ENCODE results near the gene ST13.
"Not testable (repeated sequence)": the region's sequence is repeated elsewhere in the genome, so short reads cannot be mapped to it uniquely, and the experiment has no call there.

ST13 gene
- long read RNA-seq, donor 1, transcript ST13-201 (12 exons, 3,595 nt): major isoform, 154 of 303 reads
- long read RNA-seq, donor 1, partial matches to known transcripts: 137 of 303 reads
- long read RNA-seq, donor 1, other reads (novel, unspliced or antisense): 12 of 303 reads
- long read RNA-seq, donor 2, transcript ST13-201 (12 exons, 3,595 nt): major isoform, 75 of 170 reads
- long read RNA-seq, donor 2, partial matches to known transcripts: 90 of 170 reads
- long read RNA-seq, donor 2, other reads (novel, unspliced or antisense): 5 of 170 reads
- long read RNA-seq, donor 3, transcript ST13-201 (12 exons, 3,595 nt): major isoform, 47 of 89 reads
- long read RNA-seq, donor 3, partial matches to known transcripts: 42 of 89 reads
- long read RNA-seq, donor 3, other reads (novel, unspliced or antisense): 0 of 89 reads
- long read RNA-seq, donor 4, transcript ST13-201 (12 exons, 3,595 nt): major isoform, 110 of 201 reads
- long read RNA-seq, donor 4, partial matches to known transcripts: 83 of 201 reads
- long read RNA-seq, donor 4, other reads (novel, unspliced or antisense): 8 of 201 reads
- long read RNA-seq, donor 5, transcript ST13-201 (12 exons, 3,595 nt): major isoform, 135 of 200 reads
- long read RNA-seq, donor 5, partial matches to known transcripts: 50 of 200 reads
- long read RNA-seq, donor 5, other reads (novel, unspliced or antisense): 15 of 200 reads
- long read RNA-seq, donor 6, transcript ST13-201 (12 exons, 3,595 nt): major isoform, 94 of 236 reads
- long read RNA-seq, donor 6, partial matches to known transcripts: 142 of 236 reads
- long read RNA-seq, donor 6, other reads (novel, unspliced or antisense): 0 of 236 reads
- long read RNA-seq, donor 7, transcript ST13-201 (12 exons, 3,595 nt): major isoform, 123 of 372 reads
- long read RNA-seq, donor 7, partial matches to known transcripts: 238 of 372 reads
- long read RNA-seq, donor 7, other reads (novel, unspliced or antisense): 11 of 372 reads
- long read RNA-seq, donor 8, transcript ST13-201 (12 exons, 3,595 nt): major isoform, 121 of 228 reads
- long read RNA-seq, donor 8, partial matches to known transcripts: 102 of 228 reads
- long read RNA-seq, donor 8, other reads (novel, unspliced or antisense): 5 of 228 reads

DNA sequence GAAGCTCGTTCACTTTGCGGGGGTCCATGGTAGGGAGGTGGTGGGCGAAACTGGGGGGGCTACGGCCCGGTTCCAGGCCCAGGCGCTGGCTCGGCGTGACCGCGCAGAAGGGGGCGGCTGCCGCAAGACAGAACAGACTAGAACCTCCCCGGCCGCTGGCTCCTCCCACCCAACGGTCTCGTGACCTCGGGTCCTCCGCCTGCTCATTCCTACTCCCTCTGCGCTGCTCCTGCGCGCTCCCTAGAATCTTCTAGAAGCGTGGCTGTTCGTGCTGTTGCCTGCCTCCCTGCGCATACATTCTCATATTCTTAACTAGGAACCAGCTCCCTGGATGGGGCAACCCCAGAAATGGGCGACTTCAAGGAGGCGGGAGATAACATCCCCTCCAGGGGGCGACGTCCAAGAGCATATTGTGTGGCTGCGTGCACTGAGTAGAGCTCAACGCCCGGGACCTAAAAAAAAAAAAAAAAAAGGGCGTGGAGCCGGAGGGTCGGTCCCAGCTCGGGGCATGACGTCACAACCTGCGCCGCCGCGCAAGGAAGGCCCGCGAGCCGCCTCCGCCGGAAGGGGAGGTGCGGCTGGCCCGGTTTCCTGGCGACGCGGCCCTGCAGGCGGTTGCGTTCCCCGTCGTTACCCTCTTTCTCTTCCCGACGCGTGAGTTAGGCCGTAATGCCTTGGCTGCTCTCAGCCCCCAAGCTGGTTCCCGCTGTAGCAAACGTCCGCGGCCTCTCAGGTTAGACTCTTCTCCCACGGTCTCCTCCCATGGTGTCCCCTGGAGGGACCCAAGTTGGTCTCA, at the start of gene ST13, which contains the start of gene XPNPEP3:
TSS of gene ST13 (minus strand) at position 127 of the 796 bp plus-strand sequence. CDS start at position 28, 99 bp downstream.
TSS of gene XPNPEP3 (plus strand) at position 636 of the 796 bp plus-strand sequence. CDS start at position 670, 34 bp downstream.
- peak; percentile 98 for DNase-seq

DNA sequence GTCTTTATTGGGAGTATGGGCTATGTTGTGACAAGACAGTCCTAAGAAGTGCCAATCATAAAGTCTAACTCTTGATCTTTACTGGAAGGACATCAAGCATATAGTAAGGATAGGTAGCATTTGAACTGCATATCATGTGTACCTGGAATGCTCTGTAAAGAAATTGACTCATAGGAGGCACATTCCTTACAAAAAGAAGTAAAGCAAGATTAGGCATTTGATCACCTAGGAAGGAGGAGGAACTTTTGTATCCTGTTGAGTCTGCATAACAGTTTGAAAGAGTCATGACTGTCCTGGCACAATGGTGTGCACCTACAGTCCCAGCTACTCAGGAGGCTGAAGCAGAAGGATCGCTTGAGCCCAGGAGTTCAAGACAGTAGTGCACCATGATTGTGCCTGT, 47.7 kb upstream of the ST13 start:
- DNase-seq: no peak

DNA sequence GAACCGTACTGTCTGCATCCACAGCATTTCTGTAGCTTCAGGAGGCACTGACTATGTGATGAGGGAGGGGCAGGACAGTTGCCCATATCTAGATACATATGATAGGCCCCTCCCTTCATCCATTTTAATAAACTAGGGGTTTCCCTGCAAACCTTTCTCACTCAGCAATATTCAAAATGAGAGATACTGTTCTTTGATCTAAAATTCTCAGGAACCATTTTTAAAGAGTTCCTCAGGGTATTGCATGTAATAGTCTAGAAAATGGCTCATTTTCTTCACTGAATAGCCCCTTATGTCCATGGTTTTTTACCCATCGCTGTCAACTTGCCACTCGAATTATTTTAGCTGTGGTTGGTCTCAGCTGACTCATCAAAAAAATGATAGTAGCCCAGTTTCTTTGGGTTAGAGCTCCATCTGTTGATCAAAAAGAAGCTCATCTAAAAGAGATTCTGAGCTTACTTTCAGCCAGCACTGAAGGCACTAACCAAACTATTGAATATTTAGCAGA, 42.5 kb upstream of the ST13 start:
- DNase-seq: peak; percentile 9

DNA sequence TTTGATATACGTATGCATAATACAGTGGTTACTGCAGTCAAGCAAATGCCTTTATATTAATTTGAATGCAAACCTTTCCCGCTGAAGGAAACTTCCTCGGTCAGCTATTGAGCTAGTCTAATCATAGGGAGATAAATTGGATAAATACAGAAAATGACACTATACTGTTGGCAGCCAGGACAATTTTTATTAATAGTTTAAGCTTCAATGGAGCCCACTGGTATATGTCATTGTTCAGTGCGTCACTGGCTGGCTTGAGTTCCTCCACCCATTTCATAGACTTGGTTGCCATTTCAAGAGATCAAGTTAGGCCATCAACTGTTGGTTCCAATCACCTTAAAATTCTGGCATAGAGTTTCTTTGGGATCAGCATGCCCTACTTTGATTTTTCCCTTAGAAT, 38.0 kb upstream of the ST13 start:
- no peak for DNase-seq

DNA sequence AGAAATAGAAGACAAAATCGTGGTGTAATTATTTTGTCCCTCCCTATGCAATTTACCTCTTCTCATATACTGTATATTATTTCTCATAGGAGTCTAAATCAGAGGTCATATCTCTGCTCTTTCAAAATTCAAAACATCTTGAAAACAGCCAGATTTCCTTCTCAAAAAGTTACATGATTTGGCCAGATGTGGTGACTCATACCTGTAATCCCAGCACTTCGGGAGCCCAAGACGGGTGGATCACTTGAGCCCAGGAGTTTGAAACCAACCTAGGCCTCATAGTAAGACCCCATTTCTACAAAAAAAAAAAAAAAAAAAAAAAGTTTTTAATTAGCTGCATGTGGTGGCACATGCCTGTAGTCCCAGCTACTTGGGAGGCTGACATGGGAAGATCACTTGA, 34.4 kb upstream of the ST13 start:
- no peak for DNase-seq

DNA sequence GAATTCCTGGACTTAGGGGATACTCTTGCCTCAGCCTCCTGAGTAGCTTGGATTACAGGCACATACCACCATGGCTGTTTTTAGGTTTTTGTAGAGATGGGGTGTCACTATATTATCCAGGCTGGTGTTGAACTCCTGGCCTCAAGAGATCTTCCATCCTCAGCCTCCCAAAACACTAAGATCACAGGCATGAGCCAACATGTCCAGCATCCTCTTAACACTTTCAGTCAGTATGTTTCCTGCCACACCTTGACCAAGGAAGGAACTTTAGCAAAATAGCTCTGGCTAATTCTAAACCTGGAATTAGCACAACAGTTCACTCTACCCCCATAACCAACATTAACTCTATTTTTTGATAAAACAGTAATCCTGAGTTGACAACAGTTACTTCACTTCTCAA, 32.7 kb upstream of the ST13 start:
- DNase-seq: no peak

DNA sequence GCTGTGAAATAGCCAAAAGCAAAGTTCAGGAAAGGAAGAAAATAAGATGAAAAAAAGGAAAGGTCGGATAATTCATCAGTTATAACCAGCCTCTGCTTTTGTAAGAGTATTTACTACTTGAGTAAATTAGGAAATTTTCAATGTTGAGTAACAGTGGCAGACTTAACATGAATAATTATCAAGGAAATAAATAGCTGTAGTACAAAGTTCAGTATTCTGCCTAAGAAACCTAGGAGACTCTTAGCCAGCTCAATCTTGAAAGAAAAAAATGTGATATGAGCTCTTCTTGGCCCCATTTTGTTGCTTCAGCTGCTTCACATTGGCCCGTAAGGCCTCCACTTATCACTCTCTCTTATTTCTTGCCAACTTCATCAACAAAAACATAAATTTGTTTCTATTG, 22.5 kb upstream of the ST13 start:
- DNase-seq: no peak

DNA sequence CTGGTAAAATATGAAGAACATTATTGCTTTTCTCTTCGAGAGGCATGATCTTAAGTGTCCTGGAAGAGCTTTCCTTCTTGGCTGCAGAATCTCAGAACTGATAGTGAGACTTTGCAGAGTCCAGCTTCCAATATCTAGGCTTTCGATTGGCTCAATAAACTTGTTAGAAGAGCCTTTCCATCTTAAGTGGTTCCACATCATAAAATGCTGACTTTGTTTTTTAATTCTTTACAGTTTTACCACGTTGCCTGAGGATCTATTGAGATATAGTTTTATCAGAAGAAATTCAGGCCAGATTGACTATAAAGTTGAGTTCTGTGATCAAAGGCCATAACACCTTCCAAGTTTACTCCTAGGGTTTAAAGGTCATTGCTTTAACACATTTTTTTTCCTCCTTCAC, 21.0 kb upstream of the ST13 start:
- no peak for DNase-seq

DNA sequence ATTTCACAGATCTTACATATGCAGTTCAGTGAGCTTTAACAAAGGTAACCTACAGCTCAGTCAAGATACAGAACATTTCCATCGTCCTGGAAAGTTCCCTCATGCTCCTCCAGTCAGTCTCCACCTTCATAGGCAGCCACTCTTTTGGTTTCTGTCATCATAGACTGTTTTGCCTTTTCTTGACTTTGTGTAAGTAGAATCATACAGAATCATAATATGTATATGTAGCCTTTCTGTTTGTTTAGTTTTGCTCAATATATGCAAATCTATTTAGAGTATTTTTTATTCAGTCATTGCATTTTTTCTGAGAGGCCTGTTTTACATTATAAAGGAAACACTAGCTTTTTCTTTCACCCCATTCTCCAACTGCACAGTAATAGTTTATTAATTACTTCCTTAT, 20.5 kb upstream of the ST13 start:
- DNase-seq: no peak

DNA sequence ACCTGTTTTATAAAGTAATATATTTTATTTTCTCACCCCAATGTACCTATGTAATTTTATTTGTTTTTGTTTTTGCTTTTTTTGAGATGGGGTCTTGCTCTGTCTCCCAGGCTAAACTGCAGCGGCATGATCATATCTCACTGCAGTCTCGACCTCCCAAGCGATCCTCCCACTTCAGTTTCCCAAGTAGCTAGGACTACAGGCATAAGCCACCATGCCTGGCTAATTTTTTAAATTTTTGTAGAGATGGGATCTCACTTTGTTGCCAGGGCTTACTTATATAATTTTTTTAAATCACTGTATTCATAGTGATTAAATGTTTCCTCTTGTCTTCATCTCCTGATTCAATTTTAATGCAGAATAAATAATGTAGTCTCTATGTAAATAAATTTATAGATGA, 18.7 kb upstream of the ST13 start:
- no peak for DNase-seq

DNA sequence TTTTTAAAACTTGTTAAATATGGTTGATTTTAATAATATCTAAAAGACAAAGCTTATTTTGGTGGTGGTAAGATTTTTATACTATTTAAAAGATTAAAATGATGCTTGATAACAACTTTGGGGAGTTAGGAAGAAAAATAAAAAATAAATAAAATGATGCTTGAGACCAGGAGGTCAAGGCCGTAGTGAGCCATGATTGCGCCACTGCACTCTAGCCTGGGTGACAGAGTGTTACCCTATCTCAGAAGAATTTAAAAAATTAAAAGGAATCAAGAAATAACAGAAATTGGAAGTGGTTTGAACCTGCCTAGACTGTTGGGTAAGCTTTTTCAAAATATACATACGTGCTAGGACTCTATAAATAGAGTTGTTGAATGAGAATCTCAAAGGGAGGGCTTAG, 17.6 kb upstream of the ST13 start:
- DNase-seq: no peak

DNA sequence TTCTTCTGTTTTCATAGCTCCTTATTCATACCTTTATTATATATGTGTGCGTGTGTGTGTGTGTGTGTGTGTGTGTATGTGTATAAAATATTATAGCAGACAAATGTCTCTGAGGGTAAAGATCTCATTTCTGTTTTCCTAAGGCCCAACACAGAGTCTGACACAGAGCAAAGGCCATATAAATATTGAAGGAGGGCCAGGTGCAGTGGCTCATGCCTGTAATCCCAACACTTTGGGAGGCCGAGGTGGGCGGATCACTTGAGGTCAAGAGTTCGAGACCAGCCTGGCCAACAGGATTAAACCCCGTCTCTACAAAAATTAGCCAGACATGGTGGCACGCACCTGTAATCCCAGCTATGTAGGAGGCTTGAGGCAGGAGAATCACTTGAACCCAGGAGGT, 11.9 kb upstream of the ST13 start:
- not testable (repeated sequence) for DNase-seq

DNA sequence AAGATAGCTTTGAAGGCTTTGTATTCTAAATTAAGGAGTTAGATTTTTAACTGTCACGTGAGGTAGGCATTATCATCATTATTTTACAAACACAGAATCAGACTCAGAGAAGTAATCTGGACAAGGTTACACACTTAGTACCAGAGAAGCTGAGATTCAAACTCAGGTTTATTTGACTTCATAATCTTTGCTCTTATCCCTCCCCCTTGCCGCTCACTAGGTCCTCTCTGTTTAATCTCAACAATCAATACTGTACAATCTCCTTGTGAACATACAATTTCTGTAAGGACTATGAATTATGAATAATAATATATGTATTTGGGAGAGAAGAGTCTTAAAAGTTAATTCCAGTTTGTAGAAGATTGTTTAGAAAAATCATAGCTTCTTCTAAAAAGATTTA, 10.7 kb upstream of the ST13 start:
- no peak for DNase-seq

DNA sequence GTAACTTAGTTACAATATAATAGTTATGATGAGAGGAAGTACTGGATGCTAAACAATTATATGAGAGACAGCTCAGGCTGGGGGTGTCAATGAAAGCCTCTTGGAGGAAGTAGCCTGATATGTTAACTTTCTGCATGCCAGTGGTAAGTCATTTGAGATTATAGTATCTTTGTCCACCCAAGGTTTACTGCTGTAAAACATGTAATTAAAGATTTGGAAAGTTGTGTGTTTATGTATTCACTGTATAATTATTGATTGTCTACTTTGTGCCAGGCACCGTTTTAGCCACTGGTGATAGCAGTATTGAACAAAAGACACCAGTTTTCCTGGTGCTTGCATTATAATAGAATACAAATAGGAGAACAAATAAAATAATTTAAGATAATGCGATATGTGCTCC, 6.1 kb upstream of the ST13 start:
- no peak for DNase-seq

DNA sequence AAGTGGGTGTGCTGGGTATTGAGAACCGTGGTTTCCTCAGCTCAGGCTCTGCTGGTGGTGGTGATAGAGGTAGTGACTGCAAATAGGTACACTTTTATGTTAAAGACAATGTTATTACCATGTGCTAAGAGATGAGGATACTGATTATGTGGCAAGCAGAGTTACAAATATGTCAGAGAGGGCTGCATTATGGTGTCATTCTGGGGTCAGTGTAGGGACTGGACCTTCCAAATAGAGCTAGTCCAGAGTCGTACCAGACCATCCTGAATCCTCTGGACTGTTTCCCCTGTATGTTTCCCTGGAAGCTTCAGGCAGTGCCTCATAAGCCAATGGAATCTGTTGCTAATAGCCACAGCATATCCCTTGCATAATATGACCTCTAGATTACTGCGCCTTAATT, 5.6 kb upstream of the ST13 start, which contains the start of gene DNAJB7:
TSS of gene DNAJB7 (minus strand) at position 101 of the 400 bp plus-strand sequence. CDS start 119 bp downstream, outside the sequence.
- DNase-seq: no peak

DNA sequence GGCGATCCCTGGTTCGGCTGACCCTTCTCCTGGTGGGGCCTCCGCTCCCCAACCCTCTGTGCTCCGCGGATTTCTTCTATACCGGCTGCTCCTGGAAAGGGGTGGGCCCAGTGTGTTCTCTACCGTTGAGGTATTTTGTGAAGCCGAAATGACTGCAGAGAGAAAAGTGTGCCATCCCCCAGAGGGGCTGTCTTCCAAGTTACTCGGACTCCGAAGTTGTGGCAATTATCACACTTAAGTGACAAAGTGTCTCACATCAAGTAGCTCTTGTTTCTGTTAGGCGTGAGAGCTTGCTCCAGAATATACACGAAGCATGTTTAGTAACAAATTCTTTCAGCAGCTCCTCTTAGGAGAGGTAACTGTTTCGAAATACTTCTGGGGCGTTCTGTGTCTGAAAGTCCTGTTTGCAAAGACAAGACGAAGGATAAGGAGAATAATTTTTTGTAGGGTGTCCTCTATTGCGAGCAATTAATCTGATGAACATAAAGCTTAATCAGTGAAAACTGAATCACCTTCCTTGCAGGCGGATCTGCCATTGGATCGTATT, 943 bp upstream of the ST13 start:
- no peak for DNase-seq

DNA sequence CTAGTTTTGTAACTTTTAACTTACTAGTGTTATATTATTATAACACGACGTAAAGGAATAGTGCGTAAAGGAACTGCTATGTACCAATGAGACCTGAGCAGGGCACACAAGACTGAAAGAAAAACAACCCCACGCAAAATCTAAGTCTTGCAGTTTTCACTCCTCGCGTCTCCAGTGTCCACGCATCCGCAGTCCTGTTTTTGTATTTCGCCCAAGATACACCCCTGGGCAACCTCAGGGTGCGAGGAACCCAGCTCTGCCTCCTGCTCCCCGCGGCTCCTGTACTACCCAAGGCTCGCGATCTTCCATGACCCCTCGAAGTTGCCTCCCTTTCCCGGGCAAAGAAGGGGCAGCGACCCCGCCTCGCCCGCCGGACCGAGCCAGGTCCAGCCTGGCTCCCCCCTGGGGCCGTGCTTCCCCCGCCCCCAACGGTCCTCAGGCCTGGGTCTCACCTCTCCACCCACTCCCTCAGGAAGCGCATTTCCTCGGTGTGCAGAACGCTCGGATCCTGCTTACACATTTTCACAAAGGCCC, 393 bp downstream of the ST13 start:
- peak; percentile 84 for DNase-seq

DNA sequence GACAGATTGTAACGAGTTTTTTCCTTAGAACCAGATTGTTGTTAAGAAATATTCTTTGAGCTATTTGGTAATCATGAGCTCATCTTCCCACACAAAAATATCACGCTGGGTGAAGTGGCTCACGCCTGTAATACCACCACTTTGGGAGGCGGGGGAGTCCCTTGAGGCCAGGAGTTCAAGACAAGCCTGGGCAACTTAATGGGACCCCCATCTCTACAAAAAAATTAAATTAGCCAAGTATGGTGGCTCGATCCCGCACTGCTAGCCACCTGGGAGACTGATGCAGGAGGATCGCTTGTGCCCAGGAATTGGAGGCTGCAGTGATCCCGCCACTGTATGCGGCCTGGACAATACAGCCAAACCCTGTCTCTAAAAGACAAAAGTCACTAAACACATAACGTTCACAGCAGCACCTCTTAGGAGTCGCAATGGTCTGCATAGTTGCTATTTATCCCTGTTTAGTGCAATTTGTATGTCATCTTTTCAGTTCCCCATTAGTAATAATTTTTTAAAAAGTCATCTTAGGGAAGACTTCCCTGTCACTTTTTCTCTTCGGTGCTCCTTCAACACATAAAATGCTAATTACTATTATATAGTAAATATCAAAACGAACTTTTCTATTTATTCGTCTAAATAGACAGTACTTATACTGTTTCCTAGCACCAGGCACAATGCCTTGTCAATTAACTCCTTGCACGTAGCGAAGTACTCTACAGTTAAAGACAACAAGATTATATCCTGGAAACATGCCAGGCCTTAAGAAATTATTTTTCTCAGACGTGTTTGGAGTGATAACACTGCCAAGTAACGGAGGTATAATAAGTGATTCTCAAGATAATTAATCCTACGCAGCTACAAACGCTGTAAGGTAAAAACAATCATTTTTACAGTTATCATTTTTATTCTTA, 1.1 kb downstream of the ST13 start:
- no peak for DNase-seq

DNA sequence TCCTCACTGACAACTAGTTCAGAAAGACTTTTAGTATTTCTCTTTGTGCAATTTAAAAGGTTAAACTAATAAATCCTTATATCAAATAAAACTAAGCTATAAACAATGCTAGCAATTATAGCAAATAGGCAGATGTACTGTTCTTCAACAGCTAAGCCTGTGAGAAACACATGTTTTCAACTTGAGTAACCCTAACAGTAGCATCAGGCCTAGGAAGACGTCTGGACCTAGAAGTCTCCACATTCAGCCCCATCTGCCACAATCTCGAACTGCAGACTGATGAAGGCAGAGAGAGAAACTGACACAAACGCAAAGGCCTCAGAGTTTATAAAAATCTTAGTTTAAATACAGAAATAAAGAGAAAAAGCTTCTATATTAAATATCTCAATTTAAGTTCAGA, 2.5 kb downstream of the ST13 start:
- no peak for DNase-seq

DNA sequence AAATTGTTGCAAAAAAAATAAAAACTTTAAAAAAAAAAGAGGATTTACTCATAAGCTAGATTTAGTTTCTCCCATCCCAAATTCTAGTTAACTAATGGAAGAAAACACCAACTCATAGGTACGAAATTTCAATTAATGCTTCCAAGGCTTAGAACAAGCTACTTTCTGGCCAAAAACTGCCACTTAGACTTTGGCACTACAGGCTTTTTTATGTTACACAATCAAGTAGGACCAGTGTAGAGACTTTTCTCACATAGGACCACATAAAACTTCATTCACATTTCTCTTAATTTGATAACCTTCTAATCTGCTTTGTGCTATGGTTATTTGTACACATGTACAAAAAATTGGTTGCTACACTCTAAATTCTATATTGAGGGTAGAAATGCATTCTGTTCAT, 3.1 kb downstream of the ST13 start:
- DNase-seq: no peak

Measured in right kidney (tissue), 9 donors.